DMS79 (cell line): ENCODE results near the gene SPDYE4.

ENCODE experiments used
- DNase-seq: peaks from one replicate; lab custom pipeline; 2025; lab: John Stamatoyannopoulos, UW

SPDYE4 gene

DNA sequence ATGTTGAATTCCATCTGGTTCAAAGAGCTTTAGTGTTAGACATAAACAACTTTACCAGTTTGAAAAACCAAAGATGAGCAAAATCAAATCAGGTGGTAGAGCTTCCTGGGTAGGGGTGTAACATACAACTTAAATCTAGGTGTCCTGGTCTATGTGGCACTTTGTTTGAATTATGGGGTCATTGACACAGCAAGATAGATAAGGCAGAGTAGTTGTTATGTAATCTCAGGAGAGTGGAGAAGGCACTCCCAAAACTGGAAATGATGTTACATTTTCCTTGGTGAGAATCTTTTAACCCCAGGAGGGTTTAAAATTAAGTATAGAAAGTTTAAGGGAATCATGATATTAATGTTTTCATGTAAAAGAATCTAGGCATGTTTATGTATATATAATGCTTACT lies 45.6 kb downstream of the SPDYE4 start:
- DNase-seq, result no peak

DNA sequence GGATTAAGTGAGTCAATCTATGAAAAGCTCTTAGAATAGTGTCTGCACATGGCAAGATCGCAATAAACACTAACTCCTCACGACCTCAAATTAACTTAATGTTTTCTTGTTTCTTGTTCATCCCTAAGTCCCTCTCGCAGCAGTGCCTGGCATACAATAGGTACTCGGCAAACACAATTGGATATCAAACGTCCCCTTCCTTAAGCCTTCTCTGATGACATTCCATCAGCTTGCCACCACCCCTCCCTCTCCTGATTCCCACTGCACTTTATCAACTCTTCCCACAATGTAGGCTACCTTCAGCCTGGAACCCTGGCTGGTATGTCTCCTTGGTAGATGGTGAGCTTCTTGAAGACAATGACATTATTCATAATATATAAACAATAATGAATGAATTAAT lies 47.1 kb downstream of the SPDYE4 start:
- no peak for DNase-seq

- no peak for DNase-seq
Observed at GRCh38 chr17:8710813-8711212, 47.5 kb downstream of the SPDYE4 start.

DNA sequence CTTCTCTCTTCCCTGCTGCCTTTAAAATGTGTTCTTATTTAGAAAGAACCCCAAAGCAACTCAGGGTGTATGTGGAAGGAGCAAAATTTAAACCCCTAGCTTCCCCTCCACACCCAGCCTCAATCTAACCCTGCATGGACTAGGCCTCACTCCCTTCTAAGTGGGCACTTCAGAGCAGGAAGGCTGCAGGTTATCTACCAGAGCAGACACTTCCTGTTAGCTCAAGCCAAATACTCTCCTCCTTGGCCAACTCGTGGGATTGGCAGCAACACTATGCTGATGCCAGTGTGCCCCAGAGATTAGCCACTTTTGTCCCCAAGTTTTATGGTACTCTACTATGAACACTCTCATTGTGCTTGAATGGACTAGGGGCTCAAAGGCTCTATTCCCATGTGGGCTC lies 49.3 kb downstream of the SPDYE4 start:
- no peak for DNase-seq

GRCh38 chr17:8708025-8708461 lies 50.3 kb downstream of the SPDYE4 start:
- no peak for DNase-seq

DNA sequence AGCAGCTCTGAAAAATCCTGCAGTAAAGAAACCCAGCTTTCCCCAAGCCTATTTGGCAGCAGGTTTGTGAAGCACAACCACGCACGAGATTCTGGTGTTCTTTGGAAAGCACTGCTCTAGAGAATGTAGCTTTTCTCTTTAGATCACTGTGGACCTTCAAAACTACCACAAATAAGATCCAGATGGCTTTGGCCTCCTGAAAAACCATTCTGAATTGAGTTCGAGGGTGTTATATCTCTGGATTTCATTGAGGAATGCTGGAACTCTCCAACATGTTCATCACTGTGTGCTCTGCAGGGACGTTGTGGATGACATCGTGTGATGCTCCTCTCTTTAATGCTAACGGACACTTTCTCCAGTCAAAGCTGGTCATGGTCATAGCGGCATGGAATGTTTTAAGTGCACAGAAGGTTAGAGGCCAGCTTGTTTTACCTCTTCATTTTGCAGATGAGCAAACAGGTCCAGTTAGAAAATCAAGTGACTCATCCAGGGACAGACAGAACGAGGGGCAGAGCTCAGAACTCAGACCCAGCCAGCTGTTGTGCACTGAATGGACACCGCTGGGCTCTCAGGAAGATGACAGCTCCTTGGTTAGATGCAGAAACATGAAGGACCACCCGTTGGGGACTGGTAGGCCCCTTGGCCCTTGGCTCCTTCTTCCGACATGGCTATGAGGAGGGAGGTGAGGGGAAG lies 50.9 kb downstream of the SPDYE4 start:
- no peak for DNase-seq

GRCh38 chr17:8706431-8706830 lies 51.9 kb downstream of the SPDYE4 start:
- DNase-seq, result no peak

DNA sequence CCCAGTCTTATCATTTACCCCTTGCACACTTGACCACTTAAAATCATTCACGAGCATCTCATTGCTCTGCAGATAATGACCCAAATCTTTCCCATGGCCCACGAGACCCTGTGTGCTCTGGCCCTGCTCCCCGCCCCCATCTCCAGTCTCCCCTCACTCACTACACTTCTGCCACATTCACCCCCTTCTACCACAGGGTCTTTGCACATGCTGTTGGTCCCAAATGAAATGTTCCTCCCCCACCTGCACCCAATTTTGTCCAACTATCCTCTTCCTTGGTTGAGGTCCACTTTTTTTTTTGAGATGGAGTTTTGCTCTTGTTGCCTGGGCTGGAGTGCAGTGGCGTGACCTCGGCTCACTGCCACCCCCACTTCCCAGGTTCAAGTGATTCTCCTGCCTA lies 52.9 kb downstream of the SPDYE4 start:
- no peak for DNase-seq

GRCh38 chr17:8703001-8703400 lies 55.3 kb downstream of the SPDYE4 start:
- DNase-seq, result no peak

DNA sequence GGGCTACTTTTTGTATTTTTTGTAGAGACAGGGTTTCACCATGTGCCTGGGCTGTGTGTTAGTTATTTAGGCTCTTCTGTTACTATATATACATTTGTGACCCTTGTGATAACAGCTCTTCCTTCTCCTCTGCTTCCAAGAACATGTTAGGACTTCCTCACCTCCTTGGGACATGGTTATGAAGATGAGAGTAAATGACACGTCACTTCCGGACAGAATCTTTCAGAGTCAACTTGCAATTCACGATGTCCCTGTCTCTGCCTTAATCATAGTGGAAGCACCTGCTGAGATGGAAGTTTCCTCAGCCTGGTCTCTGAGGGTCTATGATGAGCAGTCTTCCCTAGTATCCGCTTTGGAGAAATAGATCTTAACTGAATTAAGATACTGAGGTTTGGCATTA lies 56.6 kb downstream of the SPDYE4 start:
- no peak for DNase-seq

GRCh38 chr17:8701221-8701620 lies 57.1 kb downstream of the SPDYE4 start:
- no peak for DNase-seq
